Ishikawa (cell line): ENCODE results near the gene GSK3B.

Experiments
- EGR1 ChIP-seq: IDR thresholded peaks from 2 replicates; pipeline ENCODE4 v1.6.1; 2012
- FOXM1 ChIP-seq: IDR thresholded peaks from 2 replicates; pipeline ENCODE4 v1.6.1; 2012; ENCODE audit warnings: low read depth, borderline replicate concordance
- REST ChIP-seq: IDR thresholded peaks from 2 replicates; pipeline ENCODE4 v1.6.1; 2012; ENCODE audit warnings: low read depth, mild to moderate bottlenecking

GRCh38 chr3:120090422-120090821 lies 3.8 kb downstream of the GSK3B start:
- TF ChIP-seq REST (no peak), EGR1 (no peak), FOXM1 (no peak)
